HL-60 (cell line): ENCODE data around the gene SHROOM4.

Source experiments
- GABPA ChIP-seq: IDR thresholded peaks from 2 replicates; pipeline ENCODE4 v1.6.1; 2012; ENCODE audit warnings: low read depth
- POLR2AphosphoS5 ChIP-seq: IDR thresholded peaks from 2 replicates; pipeline ENCODE4 v1.6.1; 2012; ENCODE audit warnings: low read depth
- SPI1 ChIP-seq: IDR thresholded peaks from 2 replicates; pipeline ENCODE4 v1.6.1; 2012; ENCODE audit warnings: low read depth, mild to moderate bottlenecking, borderline replicate concordance
- TF ChIP-seq, protein P1 (sequence below): IDR thresholded peaks from one replicate; pipeline ENCODE4 v1.5.1; 2011; ENCODE audit warnings: low read length, control low read depth, inconsistent platforms; ENCODE audit not compliant: insufficient read depth
- TF ChIP-seq, protein P2 (sequence below): IDR thresholded peaks from 2 replicates; pipeline ENCODE4 v1.6.1; 2012; ENCODE audit warnings: low read depth; ENCODE audit not compliant: insufficient replicate concordance

DNA sequence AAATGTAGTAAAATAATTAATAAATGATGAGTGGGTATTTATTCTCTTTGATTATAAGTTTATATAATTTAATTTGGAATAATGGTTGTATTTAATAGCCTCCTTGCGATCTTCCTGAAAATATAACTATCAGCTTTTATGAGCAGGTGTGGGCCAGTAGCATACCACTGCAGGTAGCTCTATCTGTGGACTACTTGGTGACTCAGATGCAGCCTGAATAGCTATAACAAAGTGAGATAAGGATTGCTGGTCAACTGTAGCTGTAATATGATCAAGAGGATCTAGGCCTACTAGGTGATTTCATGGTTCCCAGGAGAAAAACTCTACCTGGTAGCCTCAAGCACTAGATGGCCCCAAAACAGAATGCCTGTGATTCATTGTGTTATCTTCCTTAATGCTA, 49.5 kb upstream of the SHROOM4 start:
- no peak for TF ChIP-seq POLR2AphosphoS5
- TF ChIP-seq, protein P1, sequence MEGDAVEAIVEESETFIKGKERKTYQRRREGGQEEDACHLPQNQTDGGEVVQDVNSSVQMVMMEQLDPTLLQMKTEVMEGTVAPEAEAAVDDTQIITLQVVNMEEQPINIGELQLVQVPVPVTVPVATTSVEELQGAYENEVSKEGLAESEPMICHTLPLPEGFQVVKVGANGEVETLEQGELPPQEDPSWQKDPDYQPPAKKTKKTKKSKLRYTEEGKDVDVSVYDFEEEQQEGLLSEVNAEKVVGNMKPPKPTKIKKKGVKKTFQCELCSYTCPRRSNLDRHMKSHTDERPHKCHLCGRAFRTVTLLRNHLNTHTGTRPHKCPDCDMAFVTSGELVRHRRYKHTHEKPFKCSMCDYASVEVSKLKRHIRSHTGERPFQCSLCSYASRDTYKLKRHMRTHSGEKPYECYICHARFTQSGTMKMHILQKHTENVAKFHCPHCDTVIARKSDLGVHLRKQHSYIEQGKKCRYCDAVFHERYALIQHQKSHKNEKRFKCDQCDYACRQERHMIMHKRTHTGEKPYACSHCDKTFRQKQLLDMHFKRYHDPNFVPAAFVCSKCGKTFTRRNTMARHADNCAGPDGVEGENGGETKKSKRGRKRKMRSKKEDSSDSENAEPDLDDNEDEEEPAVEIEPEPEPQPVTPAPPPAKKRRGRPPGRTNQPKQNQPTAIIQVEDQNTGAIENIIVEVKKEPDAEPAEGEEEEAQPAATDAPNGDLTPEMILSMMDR, result no peak
- TF ChIP-seq, protein P2, sequence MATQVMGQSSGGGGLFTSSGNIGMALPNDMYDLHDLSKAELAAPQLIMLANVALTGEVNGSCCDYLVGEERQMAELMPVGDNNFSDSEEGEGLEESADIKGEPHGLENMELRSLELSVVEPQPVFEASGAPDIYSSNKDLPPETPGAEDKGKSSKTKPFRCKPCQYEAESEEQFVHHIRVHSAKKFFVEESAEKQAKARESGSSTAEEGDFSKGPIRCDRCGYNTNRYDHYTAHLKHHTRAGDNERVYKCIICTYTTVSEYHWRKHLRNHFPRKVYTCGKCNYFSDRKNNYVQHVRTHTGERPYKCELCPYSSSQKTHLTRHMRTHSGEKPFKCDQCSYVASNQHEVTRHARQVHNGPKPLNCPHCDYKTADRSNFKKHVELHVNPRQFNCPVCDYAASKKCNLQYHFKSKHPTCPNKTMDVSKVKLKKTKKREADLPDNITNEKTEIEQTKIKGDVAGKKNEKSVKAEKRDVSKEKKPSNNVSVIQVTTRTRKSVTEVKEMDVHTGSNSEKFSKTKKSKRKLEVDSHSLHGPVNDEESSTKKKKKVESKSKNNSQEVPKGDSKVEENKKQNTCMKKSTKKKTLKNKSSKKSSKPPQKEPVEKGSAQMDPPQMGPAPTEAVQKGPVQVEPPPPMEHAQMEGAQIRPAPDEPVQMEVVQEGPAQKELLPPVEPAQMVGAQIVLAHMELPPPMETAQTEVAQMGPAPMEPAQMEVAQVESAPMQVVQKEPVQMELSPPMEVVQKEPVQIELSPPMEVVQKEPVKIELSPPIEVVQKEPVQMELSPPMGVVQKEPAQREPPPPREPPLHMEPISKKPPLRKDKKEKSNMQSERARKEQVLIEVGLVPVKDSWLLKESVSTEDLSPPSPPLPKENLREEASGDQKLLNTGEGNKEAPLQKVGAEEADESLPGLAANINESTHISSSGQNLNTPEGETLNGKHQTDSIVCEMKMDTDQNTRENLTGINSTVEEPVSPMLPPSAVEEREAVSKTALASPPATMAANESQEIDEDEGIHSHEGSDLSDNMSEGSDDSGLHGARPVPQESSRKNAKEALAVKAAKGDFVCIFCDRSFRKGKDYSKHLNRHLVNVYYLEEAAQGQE, result no peak
- no peak for TF ChIP-seq SPI1
- no peak for TF ChIP-seq GABPA
